DND-41 (cell line): ENCODE measurements around the gene TOP3A.

Experiments
- ATAC-seq: fragments of 200-7000 bp; cut with Tn5 transposase; 3 replicates; pipeline ENCODE4 v1.9.1; 2021; ENCODE audit warnings: low read depth; ENCODE audit not compliant: insufficient read depth
- DNase-seq: peaks from one replicate; pipeline ENCODE4 v3.0.0-alpha.2; 2020
- H2AFZ ChIP-seq: 2 replicates; pipeline ENCODE4 v1.6.0; 2012; ENCODE audit warnings: low read depth, low read length
- H3K27ac ChIP-seq: 2 replicates; pipeline ENCODE4 v1.5.1; 2012; ENCODE audit warnings: low read length, inconsistent platforms
- H3K27me3 ChIP-seq: fragments of 200-600 bp; sonication (generic); 2 replicates; pipeline ENCODE4 v1.6.0; 2012; ENCODE audit warnings: low read length, mild to moderate bottlenecking, inconsistent platforms; ENCODE audit not compliant: insufficient read depth, poor library complexity
- H3K36me3 ChIP-seq: 2 replicates; pipeline ENCODE4 v1.5.1; 2012; ENCODE audit warnings: low read length, inconsistent platforms; ENCODE audit not compliant: insufficient read depth
- H3K4me1 ChIP-seq: 2 replicates; pipeline ENCODE4 v1.5.1; 2012; ENCODE audit warnings: mild to moderate bottlenecking, low read length; ENCODE audit not compliant: insufficient read depth
- H3K4me2 ChIP-seq: 2 replicates; pipeline ENCODE4 v1.6.0; 2012; ENCODE audit warnings: mild to moderate bottlenecking, moderate library complexity, low read length, inconsistent platforms; ENCODE audit not compliant: insufficient read depth
- H3K4me3 ChIP-seq, 2 experiments: fragments of 200-600 bp in 1 of 2; shearing (Covaris generic) in 1 of 2; 2 replicates each; pipeline ENCODE4 v1.5.1; 2012 to 2016; ENCODE audit warnings: inconsistent platforms in 2 of 2, low read length in 2 of 2, mild to moderate bottlenecking in 2 of 2, low read depth in 1 of 2, moderate library complexity in 1 of 2
- H3K79me2 ChIP-seq: 2 replicates; pipeline ENCODE4 v1.6.0; 2012; ENCODE audit warnings: low read length, inconsistent platforms; ENCODE audit not compliant: insufficient read depth
- H3K9ac ChIP-seq: 2 replicates; pipeline ENCODE4 v1.6.0; 2012; ENCODE audit warnings: low read depth, mild to moderate bottlenecking, inconsistent platforms, low read length, moderate library complexity
- H3K9me3 ChIP-seq: 2 replicates; pipeline ENCODE4 v1.5.1; 2012; ENCODE audit warnings: low read length, moderate library complexity, mild to moderate bottlenecking, inconsistent platforms; ENCODE audit not compliant: insufficient read depth, severe bottlenecking
- H4K20me1 ChIP-seq: 2 replicates; pipeline ENCODE4 v1.6.0; 2012; ENCODE audit warnings: low read length; ENCODE audit not compliant: insufficient read depth
- CTCF ChIP-seq: IDR thresholded peaks from 2 replicates; pipeline ENCODE4 v1.5.1; 2012; ENCODE audit warnings: borderline replicate concordance, low read length, moderate library complexity, mild to moderate bottlenecking; ENCODE audit not compliant: poor library complexity, severe bottlenecking; ENCODE audit errors: extremely low read depth
- EZH2 ChIP-seq: IDR thresholded peaks from 3 replicates; pipeline ENCODE4 v1.6.1; 2012; ENCODE audit warnings: borderline replicate concordance, low read depth, mild to moderate bottlenecking, moderate library complexity, low read length, inconsistent platforms; ENCODE audit not compliant: severe bottlenecking

Gene TOP3A

GRCh38 chr17:18319604-18320256, 4.9 kb upstream of the TOP3A start:
- H2AFZ ChIP-seq, result no peak overlapping the region
- no peak overlapping the region for H3K4me3 ChIP-seq
- H3K9me3 ChIP-seq, result no peaks in the 10 kb centered on the region
- peaks cover 55% of the 10 kb centered on the region for H3K79me2 ChIP-seq
- peaks cover 73% of the 10 kb centered on the region for H3K36me3 ChIP-seq
- ATAC-seq (no peak), DNase-seq (peak; percentile 26)
- peaks cover 73% of the 10 kb centered on the region for H4K20me1 ChIP-seq
- H3K9ac ChIP-seq, result no peak overlapping the region
- TF ChIP-seq EZH2 (no peak), CTCF (peak; percentile 56)
- H3K4me1 ChIP-seq, result peaks cover 51% of the 10 kb centered on the region
- H3K4me2 ChIP-seq, result peak overlapping the region; percentile 41; the same call in 1 of the 2 replicates
- H3K27ac ChIP-seq, result no peak overlapping the region
- H3K27me3 ChIP-seq, result no peaks in the 10 kb centered on the region

- no peak for DNase-seq
- H3K36me3 ChIP-seq, result peaks cover 69% of the 10 kb centered on the region
- TF ChIP-seq CTCF (no peak), EZH2 (no peak)
- H2AFZ ChIP-seq, result no peak overlapping the region
- H3K9me3 ChIP-seq, result no peaks in the 10 kb centered on the region
- no peak overlapping the region for H3K4me3 ChIP-seq
- H4K20me1 ChIP-seq, result peaks cover 68% of the 10 kb centered on the region
- H3K27me3 ChIP-seq, result no peaks in the 10 kb centered on the region
- no peak for ATAC-seq
- peaks cover 53% of the 10 kb centered on the region for H3K4me1 ChIP-seq
- H3K27ac ChIP-seq, result no peak overlapping the region
- no peak overlapping the region for H3K9ac ChIP-seq
- H3K79me2 ChIP-seq, result peaks cover 63% of the 10 kb centered on the region
- peak overlapping the region; percentile 41 for H3K4me2 ChIP-seq
Measured at GRCh38 chr17:18318771-18319450, 4.1 kb upstream of the TOP3A start.

- Histone ChIP-seq H3K27me3 (no peaks in the 10 kb centered on the region), H3K9ac (0 out of 2 replicates have a peak overlapping the region, but pooled peaks have one; percentile 6), H3K4me1 (peaks cover 61% of the 10 kb centered on the region), H2AFZ (no peak overlapping the region), H3K36me3 (peaks cover 69% of the 10 kb centered on the region), H3K4me2 (peak overlapping the region; percentile 88), H4K20me1 (peaks cover 69% of the 10 kb centered on the region), H3K9me3 (no peaks in the 10 kb centered on the region), H3K79me2 (peaks cover 71% of the 10 kb centered on the region), H3K27ac (no peak overlapping the region), H3K4me3 (peak overlapping the region in 1 of 2 experiments; percentile 20; a peak in 1 of 4 replicates)
- ATAC-seq (no peak), DNase-seq (no peak)
- TF ChIP-seq EZH2 (no peak), CTCF (no peak)
Measured at GRCh38 chr17:18318117-18318516, 3.3 kb upstream of the TOP3A start.
